Mucosa of descending colon (tissue), 3 donors: ENCODE results near the gene S100A12. TPM values are rescaled to one million over a fixed set of nuclear protein-coding genes. Genes with fewer than 3 reads are reported as not detected.
A peak's percentile ranks its signal among the peaks of the same experiment; 100 is the strongest.

Experiments
- ATAC-seq: fragments of 200-7000 bp; cut with Tn5 transposase; one replicate; pipeline ENCODE4 v1.9.1; 2020; ENCODE audit warnings: mild to moderate bottlenecking, moderate library complexity
- DNase-seq, 3 donors: peaks; one replicate each; pipeline ENCODE4 v3.0.0-alpha.2; 2020
- H3K36me3 ChIP-seq: fragments of 200-600 bp; one replicate; pipeline ENCODE4 v1.8.0; 2021; ENCODE audit warnings: low read depth, mild to moderate bottlenecking
- H3K4me1 ChIP-seq: fragments of 200-600 bp; one replicate; pipeline ENCODE4 v1.8.0; 2021; ENCODE audit warnings: low read depth, mild to moderate bottlenecking
- H3K4me3 ChIP-seq: fragments of 200-600 bp; one replicate; pipeline ENCODE4 v1.8.0; 2021; ENCODE audit warnings: mild to moderate bottlenecking
- H3K9me3 ChIP-seq: fragments of 200-600 bp; one replicate; pipeline ENCODE4 v1.8.0; 2021; ENCODE audit warnings: mild to moderate bottlenecking
- intact Hi-C, 2 donors: fragments of 100-400 bp; cut with DNase I in 1 of 2; cut with micrococcal nuclease in 1 of 2; formaldehyde crosslinking; loops; one replicate each; pipeline versions ENCODE4 v1.11.0 to v1.11.1; 2022; cut with DNase I, micrococcal nuclease
- total RNA-seq, 3 donors: library from RNA; stranded (reverse); fragmentation: NEBNext Ultra II Directional in 2 of 3; extraction: Animal tissue kit (Norgen Biotek cat#: 25700) in 2 of 3; gene quantifications; one replicate each; pipeline versions ENCODE4 v1.2.1 to v1.2.4, GENCODE V29; 2021 to 2023
- TF ChIP-seq, protein P1 (sequence below): fragments of 200-600 bp; IDR thresholded peaks from one replicate; pipeline ENCODE4 v1.8.0; 2022; ENCODE audit warnings: antibody characterized with exemption, mild to moderate bottlenecking
- donor health status: DM: no; HTN: no; CAD: no; lungs with moderate emphysema.
- donor health status: DM: no; HTN: no; CAD: no.
- donor health status: DM: no; HTN: yes; CAD: no.

The S100A12 gene
- total RNA-seq, 3 donors from 2014 or later: 0.87 to 1.5 TPM; not detected in 1

DNA sequence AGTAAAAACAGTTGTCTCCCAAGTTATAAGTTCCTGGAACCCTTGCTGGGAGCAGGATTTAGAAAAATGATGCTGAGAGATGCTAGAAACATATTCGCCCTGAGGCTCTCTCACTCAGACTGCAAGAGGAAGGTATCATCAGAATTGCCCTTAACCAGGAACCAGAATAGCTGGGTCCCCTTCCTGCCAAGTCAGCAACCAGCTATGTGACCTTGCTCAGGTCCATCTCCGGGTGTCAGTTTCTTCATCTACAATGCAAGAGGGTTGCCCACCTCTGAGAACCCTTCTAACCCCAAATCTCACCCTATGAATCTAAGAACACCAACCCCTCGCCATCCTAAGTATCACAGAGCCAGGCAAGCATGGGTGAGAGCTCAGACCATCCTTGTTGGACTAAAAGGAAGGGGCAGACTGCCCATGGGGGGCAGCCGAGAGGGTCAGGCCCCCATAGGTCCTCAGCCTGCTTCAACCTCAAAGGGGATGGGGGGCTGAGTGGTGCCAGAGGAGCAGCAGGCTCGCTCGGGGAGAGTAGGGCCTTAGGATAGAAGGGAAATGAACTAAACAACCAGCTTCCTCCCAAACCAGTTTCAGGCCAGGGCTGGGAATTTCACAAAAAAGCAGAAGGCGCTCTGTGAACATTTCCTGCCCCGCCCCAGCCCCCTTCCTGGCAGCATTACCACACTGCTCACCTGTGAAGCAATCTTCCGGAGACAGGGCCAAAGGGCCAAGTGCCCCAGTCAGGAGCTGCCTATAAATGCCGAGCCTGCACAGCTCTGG, 18.2 kb downstream of the S100A12 start:
- no peaks in the 10 kb centered on the region for H3K36me3 ChIP-seq
- TF ChIP-seq, protein P1, sequence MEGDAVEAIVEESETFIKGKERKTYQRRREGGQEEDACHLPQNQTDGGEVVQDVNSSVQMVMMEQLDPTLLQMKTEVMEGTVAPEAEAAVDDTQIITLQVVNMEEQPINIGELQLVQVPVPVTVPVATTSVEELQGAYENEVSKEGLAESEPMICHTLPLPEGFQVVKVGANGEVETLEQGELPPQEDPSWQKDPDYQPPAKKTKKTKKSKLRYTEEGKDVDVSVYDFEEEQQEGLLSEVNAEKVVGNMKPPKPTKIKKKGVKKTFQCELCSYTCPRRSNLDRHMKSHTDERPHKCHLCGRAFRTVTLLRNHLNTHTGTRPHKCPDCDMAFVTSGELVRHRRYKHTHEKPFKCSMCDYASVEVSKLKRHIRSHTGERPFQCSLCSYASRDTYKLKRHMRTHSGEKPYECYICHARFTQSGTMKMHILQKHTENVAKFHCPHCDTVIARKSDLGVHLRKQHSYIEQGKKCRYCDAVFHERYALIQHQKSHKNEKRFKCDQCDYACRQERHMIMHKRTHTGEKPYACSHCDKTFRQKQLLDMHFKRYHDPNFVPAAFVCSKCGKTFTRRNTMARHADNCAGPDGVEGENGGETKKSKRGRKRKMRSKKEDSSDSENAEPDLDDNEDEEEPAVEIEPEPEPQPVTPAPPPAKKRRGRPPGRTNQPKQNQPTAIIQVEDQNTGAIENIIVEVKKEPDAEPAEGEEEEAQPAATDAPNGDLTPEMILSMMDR: no peak
- no peaks in the 10 kb centered on the region for H3K9me3 ChIP-seq
- peak; percentile 41 to 80 (median 63) for DNase-seq
- ATAC-seq: peak; percentile 81
- no peaks in the 10 kb centered on the region for H3K4me1 ChIP-seq
- H3K4me3 ChIP-seq: no peak overlapping the region
- intact Hi-C loops: loop anchor here in 1 of 2 donors (5.0 kb wide), 1 partner anchor 140 kb away; no protein-coding TSS in a partner anchor

DNA sequence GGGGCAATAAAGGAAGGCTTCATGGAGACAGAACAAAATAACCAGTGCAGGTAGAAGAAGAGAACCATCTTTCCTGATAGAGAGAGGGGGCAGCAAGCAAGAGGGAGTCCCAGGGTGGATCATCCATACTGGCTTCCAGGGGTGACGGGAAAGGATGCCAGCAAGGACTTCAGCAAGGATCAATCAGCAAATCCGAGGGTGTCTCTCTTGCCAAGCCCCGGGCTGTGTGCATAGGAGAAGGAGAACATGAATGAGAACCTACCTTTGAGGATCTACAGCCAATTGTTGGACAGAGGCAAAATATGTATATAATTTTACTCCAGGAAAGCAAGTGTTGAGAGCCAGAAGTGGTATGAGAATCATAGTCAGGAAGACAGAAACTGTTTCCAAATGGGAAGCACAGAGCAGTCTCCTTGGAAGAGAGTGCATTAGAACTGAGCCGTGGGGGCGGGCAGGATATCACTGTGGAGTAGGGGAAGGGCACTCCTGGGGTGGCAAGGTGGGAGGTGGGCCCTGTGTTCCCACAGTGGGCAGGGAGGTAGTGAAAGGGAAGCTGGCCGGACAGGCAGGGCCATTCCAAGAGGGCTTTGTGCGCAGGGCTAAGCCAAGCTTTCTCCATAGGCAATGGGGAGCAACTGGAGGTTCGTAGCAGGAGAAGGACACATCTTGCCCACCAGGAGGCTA, 18.9 kb downstream of the S100A12 start:
- no peaks in the 10 kb centered on the region for H3K4me1 ChIP-seq
- no peak for DNase-seq
- no peaks in the 10 kb centered on the region for H3K36me3 ChIP-seq
- no peak for ATAC-seq
- H3K9me3 ChIP-seq: no peaks in the 10 kb centered on the region
- TF ChIP-seq, protein P1: no peak
- intact Hi-C loops: loop anchor here in 1 of 2 donors (5.0 kb wide), 1 partner anchor 141 kb away; no protein-coding TSS in a partner anchor
- H3K4me3 ChIP-seq: no peak overlapping the region

DNA sequence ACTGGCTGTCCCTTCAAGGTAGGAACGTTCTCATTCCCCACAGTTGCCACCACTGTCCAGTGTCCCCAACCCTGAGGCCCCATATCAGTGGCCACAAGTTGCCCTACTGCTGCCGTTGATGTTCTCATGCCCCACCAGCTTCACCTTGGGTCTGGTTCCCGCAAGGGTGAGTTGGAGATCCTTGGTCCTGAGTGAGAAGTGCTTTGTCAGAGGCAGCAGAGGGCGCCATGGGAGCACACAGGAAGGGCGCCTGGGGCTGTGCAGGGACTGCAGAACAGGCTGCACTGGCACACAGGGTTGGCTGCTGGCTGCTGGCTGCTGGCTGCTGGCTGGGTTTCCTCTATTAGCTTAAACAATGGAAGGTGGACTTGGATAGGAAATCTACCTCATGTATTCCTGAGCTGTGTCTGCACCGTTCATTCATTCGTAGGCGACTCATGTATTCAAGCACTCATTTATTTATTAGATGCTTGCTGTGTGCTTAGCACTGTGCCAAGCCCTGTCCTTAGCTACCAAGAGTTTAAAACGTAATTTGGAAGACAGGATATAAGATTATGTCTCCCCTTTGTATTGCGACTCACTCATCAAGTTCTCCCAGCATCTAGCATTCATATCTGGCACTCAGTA, 19.9 kb downstream of the S100A12 start:
- TF ChIP-seq, protein P1: no peak
- intact Hi-C loops: loop anchor here in 1 of 2 donors (5.0 kb wide), 1 partner anchor 142 kb away; no protein-coding TSS in a partner anchor
- Histone ChIP-seq H3K4me3 (no peak overlapping the region), H3K36me3 (no peaks in the 10 kb centered on the region), H3K9me3 (no peaks in the 10 kb centered on the region), H3K4me1 (no peaks in the 10 kb centered on the region)
- peak; percentile 43 to 76 (median 60) for DNase-seq
- peak; percentile 81 for ATAC-seq

DNA sequence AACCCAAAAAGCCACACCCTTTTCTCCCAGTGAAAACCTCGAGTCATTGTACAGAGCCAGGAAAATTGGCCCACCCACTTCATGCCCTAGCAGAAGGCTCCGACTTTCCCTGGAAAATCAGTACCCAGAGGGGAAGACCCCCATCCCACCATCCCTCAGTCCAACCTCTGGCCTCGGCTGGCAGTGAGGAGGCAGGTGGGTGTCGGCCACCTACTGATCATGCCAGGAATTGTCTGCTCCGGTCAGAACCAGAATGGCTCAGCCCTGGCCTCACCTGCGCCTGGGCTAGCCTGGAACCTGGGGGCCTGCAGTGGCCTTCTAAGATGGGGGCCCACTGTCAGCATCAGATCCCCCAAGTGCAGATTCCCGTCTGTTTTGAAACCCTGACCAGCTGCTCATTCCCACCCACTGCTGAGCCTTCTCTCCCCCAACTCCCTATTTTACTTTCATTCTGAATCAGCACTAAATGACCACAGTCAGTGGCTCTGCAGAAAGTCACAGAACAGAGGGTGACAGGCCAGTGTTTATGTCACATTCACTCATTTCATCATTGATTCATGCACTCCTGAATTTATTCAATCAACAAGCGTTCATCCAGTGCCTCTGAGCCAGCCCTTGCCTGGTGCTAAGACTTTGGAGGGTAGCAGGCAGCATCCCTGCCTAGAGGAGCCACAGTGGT, 20.8 kb downstream of the S100A12 start:
- TF ChIP-seq, protein P1: no peak
- no peaks in the 10 kb centered on the region for H3K36me3 ChIP-seq
- intact Hi-C loops: loop anchor here in 1 of 2 donors (5.0 kb wide), 1 partner anchor 143 kb away; no protein-coding TSS in a partner anchor
- H3K4me1 ChIP-seq: no peaks in the 10 kb centered on the region
- ATAC-seq (no peak), DNase-seq (no peak)
- no peaks in the 10 kb centered on the region for H3K9me3 ChIP-seq
- H3K4me3 ChIP-seq: no peak overlapping the region
